ENCODE data around the gene ADH1A. TPM values are rescaled to one million over a fixed set of nuclear protein-coding genes. Genes with fewer than 3 reads are reported as not detected.

The ADH1A gene
- total RNA-seq (2021; ENCODE audit: unreplicated experiment) (not detected), Bru-seq, nascent RNA (not detected), BruChase-seq, experiment 1, labeled RNA remaining after a 6-hour chase (not detected), BruChase-seq, experiment 2, labeled RNA remaining after a 2-hour chase (not detected)
- not detected in 2 replicates for polyA plus RNA-seq (2012)
- long read RNA-seq: 0 reads

GRCh38 chr4:99290848-99291786, at the start of gene ADH1A:
Gene ADH1A (minus strand): TSS chr4:99290985. CDS start chr4:99290914, 71 bp downstream.
- Histone ChIP-seq H2AFZ (ENCODE audit: low read depth, low read length, poor library complexity, severe bottlenecking) (no peak within 1 kb of the TSS), H3K27me3 (ENCODE audit: insufficient read depth, low read length) (no peaks in the 10 kb centered on the region), H3K4me2 (ENCODE audit: low read length) (no peak within 1 kb of the TSS), H3K4me1 (ENCODE audit: control insufficient read depth in 1 of 2, insufficient read depth in 2 of 2, low read length in 2 of 2) (no peaks in the 10 kb centered on the region), H3K79me2 (ENCODE audit: insufficient read depth, low read length) (no peaks in the 10 kb centered on the region), H3K9ac (ENCODE audit: low read length) (no peak within 1 kb of the TSS), H3K9me2 (ENCODE audit: insufficient read depth) (no peaks in the 10 kb centered on the region), H3K27ac (ENCODE audit: low read depth, low read length) (no peak within 1 kb of the TSS), H3K4me3 (replicated peaks in 1 of 2; ENCODE audit: low read depth in 1 of 2, low read length in 2 of 2) (no peak within 1 kb of the TSS), H4K20me1 (ENCODE audit: insufficient read depth) (no peaks in the 10 kb centered on the region), H3K36me3 (ENCODE audit: control insufficient read depth in 1 of 2, insufficient read depth in 2 of 2, low read length in 2 of 2) (no peaks in the 10 kb centered on the region), H3K9me3 (ENCODE audit: control insufficient read depth in 1 of 2, insufficient read depth in 1 of 2, low read depth in 1 of 2, low read length in 2 of 2) (no peaks in the 10 kb centered on the region)
- no peak for DNase-seq (ENCODE audit: low read depth, low spot score)
- ChIA-PET CTCF (no interaction called here), POLR2A (no interaction called here), RAD21 (ENCODE audit: low non-redundant PET in 1 of 2, low total read pairs in 2 of 2, uncharacterized antibody in 2 of 2, unreplicated experiment in 2 of 2) (no interaction called here)
- intact Hi-C loops (cut with micrococcal nuclease): no loop called here
- TF ChIP-seq POLR2AphosphoS5 (IDR thresholded peaks at IDR 0.05; ENCODE audit: low read depth, low read length): no peak
- no peak for TF ChIP-seq SIN3A (IDR thresholded peaks at IDR 0.05; ENCODE audit: low read depth)
- TF ChIP-seq SP1 (IDR thresholded peaks at IDR 0.05; ENCODE audit: low read depth): no peak
- TF ChIP-seq MAX (IDR thresholded peaks at IDR 0.05): no peak
- no peak for TF ChIP-seq ZBTB33 (IDR thresholded peaks at IDR 0.05; ENCODE audit: extremely low read depth, insufficient replicate concordance, low read length)
- no peak for TF ChIP-seq POLR2A (IDR thresholded peaks at IDR 0.05; ENCODE audit: borderline replicate concordance, extremely low read depth, insufficient read depth, insufficient read length)
- no peak for TF ChIP-seq TCF7L2 (IDR thresholded peaks at IDR 0.05; ENCODE audit: borderline replicate concordance, extremely low read depth, insufficient read depth, insufficient read length)
- TF ChIP-seq REST (IDR thresholded peaks at IDR 0.05; ENCODE audit: low read depth): no peak
- TF ChIP-seq YY1 (IDR thresholded peaks at IDR 0.05; ENCODE audit: extremely low read depth, insufficient replicate concordance, low read depth, low read length): no peak
- TF ChIP-seq EZH2phosphoT487 (IDR thresholded peaks at IDR 0.05; ENCODE audit: borderline replicate concordance): no peak
- TF ChIP-seq CEBPB (IDR thresholded peaks at IDR 0.05; ENCODE audit: low read depth): no peak
- TF ChIP-seq JUND (IDR thresholded peaks at IDR 0.05): no peak
- TF ChIP-seq EGR1 (IDR thresholded peaks at IDR 0.05; ENCODE audit: low read depth): no peak
- TF ChIP-seq SRF (IDR thresholded peaks at IDR 0.05; ENCODE audit: low read depth): no peak
- BruUV-seq (replicated peaks): no TSS peak
- no peak for ATAC-seq

All from HCT116 (cell line).